H1 (cell line): ENCODE data around the gene HIBADH. TPM values are rescaled to one million over a fixed set of nuclear protein-coding genes. Genes with fewer than 3 reads are reported as not detected.

Source experiments
- CTCF ChIA-PET: fragments of 300-600 bp; sonication (Branson Sonifier 250); formaldehyde crosslinking; loops from one replicate; lab custom pipeline; 2021; ENCODE audit not compliant: partially characterized antibody; lab: Charles Lee
- POLR2A ChIA-PET: fragments of 300-600 bp; sonication (Branson Sonifier 250); formaldehyde crosslinking; loops from one replicate; lab custom pipeline; 2021; ENCODE audit warnings: inconsistent platforms; ENCODE audit not compliant: partially characterized antibody; lab: Charles Lee
- DNase-seq, 2 experiments: peaks; one replicate each; pipeline versions ENCODE4 v3.0.0 to v3.0.0-alpha.2; 2010 to 2022; ENCODE audit warnings: low spot score in 2 of 2, low read depth in 1 of 2, mixed read lengths in 1 of 2
- FAIRE-seq: peaks from 2 replicates; lab custom pipeline; 2011; peaks lifted over from hg19 to GRCh38; lab: Jason Lieb, UNC
- H2AFZ ChIP-seq: 2 replicates; pipeline ENCODE4 v1.8.1; 2012; ENCODE audit warnings: low read length, inconsistent platforms
- H2AK5ac ChIP-seq: 2 replicates; pipeline ENCODE4 v1.6.1; 2013; ENCODE audit warnings: low read depth, low read length
- H2BK120ac ChIP-seq: replicated peaks from 2 replicates; pipeline ENCODE3; 2013; ENCODE audit warnings: low read depth, low read length, inconsistent platforms
- H2BK12ac ChIP-seq: 2 replicates; pipeline ENCODE4 v1.6.1; 2013; ENCODE audit warnings: low read depth, low read length
- H2BK15ac ChIP-seq: 2 replicates; pipeline ENCODE4 v1.6.1; 2013; ENCODE audit warnings: low read length
- H2BK20ac ChIP-seq: 2 replicates; pipeline ENCODE4 v1.6.1; 2013; ENCODE audit warnings: low read length
- H2BK5ac ChIP-seq: 2 replicates; pipeline ENCODE4 v1.6.1; 2013; ENCODE audit warnings: low read depth, low read length
- H3K14ac ChIP-seq: 2 replicates; pipeline ENCODE4 v1.6.1; 2013; ENCODE audit warnings: inconsistent platforms; ENCODE audit not compliant: insufficient read length
- H3K18ac ChIP-seq: 2 replicates; pipeline ENCODE4 v1.6.1; 2013; ENCODE audit warnings: low read length; ENCODE audit errors: extremely low read depth
- H3K23ac ChIP-seq: 2 replicates; pipeline ENCODE4 v1.6.1; 2013; ENCODE audit warnings: inconsistent platforms; ENCODE audit not compliant: insufficient read length
- H3K23me2 ChIP-seq: 2 replicates; pipeline ENCODE4 v1.6.1; 2013; ENCODE audit warnings: low read depth, low read length
- H3K27ac ChIP-seq: 2 replicates; pipeline ENCODE4 v1.6.1; 2011; ENCODE audit warnings: low read depth, low read length, inconsistent platforms
- H3K27me3 ChIP-seq, 4 experiments: replicated peaks in 1 of 4; 1 replicate in 1 of 4; 2 replicates in 3 of 4; pipeline versions ENCODE4 v1.6.1 to v1.8.1; 2011 to 2013; ENCODE audit warnings: low read length in 3 of 4, mild to moderate bottlenecking in 3 of 4, inconsistent platforms in 2 of 4, mixed read lengths in 2 of 4, moderate library complexity in 1 of 4; ENCODE audit not compliant: control insufficient read depth in 3 of 4, insufficient read depth in 3 of 4; ENCODE audit errors: extremely low read depth in 1 of 4
- H3K36me3 ChIP-seq, 4 experiments: 2 replicates each; pipeline versions ENCODE4 v1.6.1 to v1.8.1; 2011 to 2013; ENCODE audit warnings: mild to moderate bottlenecking in 4 of 4, low read length in 3 of 4, moderate library complexity in 2 of 4, control low read depth in 1 of 4, inconsistent platforms in 1 of 4; ENCODE audit not compliant: insufficient read depth in 4 of 4, control insufficient read depth in 2 of 4
- H3K4ac ChIP-seq: replicated peaks from 2 replicates; pipeline ENCODE3; 2013; ENCODE audit warnings: low read length, low read depth, mixed read lengths, inconsistent platforms; ENCODE audit not compliant: insufficient read length
- H3K4me1 ChIP-seq, 4 experiments: replicated peaks in 1 of 4; 1 replicate in 1 of 4; 2 replicates in 3 of 4; pipeline versions ENCODE4 v1.6.1 to v1.8.1; 2011 to 2013; ENCODE audit warnings: low read length in 3 of 4, inconsistent platforms in 2 of 4, mixed read lengths in 1 of 4; ENCODE audit not compliant: insufficient read depth in 4 of 4, control insufficient read depth in 3 of 4
- H3K4me2 ChIP-seq, 2 experiments: 2 replicates each; pipeline versions ENCODE4 v1.6.1 to v1.8.1; 2011 to 2013; ENCODE audit warnings: low read depth in 2 of 2, low read length in 2 of 2, control low read depth in 1 of 2, inconsistent platforms in 1 of 2, mild to moderate bottlenecking in 1 of 2; ENCODE audit not compliant: insufficient read depth in 1 of 2
- H3K4me3 ChIP-seq, 4 experiments: fragments of 200-600, 300-600 bp in 1 of 4; sonication (generic), shearing (Covaris generic), sonication (Bioruptor Twin) in 1 of 4; 2 replicates each; pipeline versions ENCODE4 v1.5.1 to v1.8.1; 2011 to 2016; ENCODE audit warnings: low read length in 4 of 4, low read depth in 3 of 4, control low read depth in 2 of 4, inconsistent platforms in 2 of 4, mild to moderate bottlenecking in 2 of 4, mixed read lengths in 1 of 4, moderate library complexity in 1 of 4; ENCODE audit not compliant: insufficient read depth in 2 of 4; ENCODE audit errors: extremely low read depth in 1 of 4
- H3K56ac ChIP-seq: replicated peaks from 2 replicates; pipeline ENCODE3; 2013; ENCODE audit warnings: low read depth, mild to moderate bottlenecking, mixed read lengths, low read length, inconsistent platforms; ENCODE audit not compliant: insufficient read length
- H3K79me1 ChIP-seq: 2 replicates; pipeline ENCODE4 v1.6.1; 2013; ENCODE audit warnings: low read depth, low read length, control low read depth
- H3K79me2 ChIP-seq, 2 experiments: 2 replicates each; pipeline versions ENCODE4 v1.6.1 to v1.8.1; 2012 to 2013; ENCODE audit warnings: low read length in 2 of 2, mild to moderate bottlenecking in 2 of 2, inconsistent platforms in 1 of 2; ENCODE audit not compliant: insufficient read depth in 2 of 2, control insufficient read depth in 1 of 2
- H3K9ac ChIP-seq, 4 experiments: replicated peaks in 1 of 4; 1 replicate in 1 of 4; 2 replicates in 3 of 4; pipeline versions ENCODE4 v1.6.1 to v1.8.1; 2011 to 2013; ENCODE audit warnings: low read depth in 3 of 4, low read length in 3 of 4, control low read depth in 2 of 4, mild to moderate bottlenecking in 2 of 4, moderate library complexity in 2 of 4, inconsistent platforms in 1 of 4; ENCODE audit errors: extremely low read depth in 1 of 4
- H3K9me3 ChIP-seq, 2 experiments: 2 replicates each; pipeline versions ENCODE4 v1.6.1 to v1.8.1; 2012 to 2013; ENCODE audit warnings: mild to moderate bottlenecking in 2 of 2, moderate library complexity in 2 of 2, control low read depth in 1 of 2, inconsistent platforms in 1 of 2, low read depth in 1 of 2, low read length in 1 of 2, mixed read lengths in 1 of 2; ENCODE audit not compliant: insufficient read depth in 2 of 2
- H4K20me1 ChIP-seq, 2 experiments: replicated peaks in 1 of 2; 2 replicates each; pipeline versions ENCODE3 to v1.8.1; 2011 to 2013; ENCODE audit warnings: inconsistent platforms in 2 of 2, low read length in 2 of 2, mild to moderate bottlenecking in 1 of 2; ENCODE audit not compliant: insufficient read depth in 2 of 2, control insufficient read depth in 1 of 2
- H4K5ac ChIP-seq: 2 replicates; pipeline ENCODE4 v1.6.1; 2013; ENCODE audit warnings: low read length, low read depth, mixed read lengths, inconsistent platforms; ENCODE audit not compliant: insufficient read length
- H4K8ac ChIP-seq: 2 replicates; pipeline ENCODE4 v1.8.0; 2013; ENCODE audit warnings: mild to moderate bottlenecking, moderate library complexity, low read length, inconsistent platforms; ENCODE audit not compliant: insufficient read depth; ENCODE audit errors: extremely low read depth
- H4K91ac ChIP-seq: replicated peaks from 2 replicates; pipeline ENCODE3; 2013; ENCODE audit warnings: low read length, mixed read lengths, inconsistent platforms; ENCODE audit not compliant: insufficient read length
- ASH2L ChIP-seq: fragments of 200-600, 300-600 bp; sonication (generic); IDR thresholded peaks from one replicate; pipeline ENCODE4 v1.7.1; 2017; ENCODE audit warnings: low read length
- CEBPB ChIP-seq: IDR thresholded peaks from 2 replicates; pipeline ENCODE4 v1.6.1; 2012; ENCODE audit warnings: low read depth, low read length
- CTBP2 ChIP-seq: IDR thresholded peaks from 2 replicates; pipeline ENCODE4 v1.7.0; 2011; ENCODE audit warnings: borderline replicate concordance, mild to moderate bottlenecking, moderate library complexity, mixed read lengths, low read length; ENCODE audit not compliant: insufficient read depth, insufficient read length
- CTCF ChIP-seq, 3 experiments: IDR thresholded peaks; 1 replicate in 2 of 3; 2 replicates in 1 of 3; pipeline versions ENCODE4 v1.5.1 to v1.6.1; 2011; ENCODE audit warnings: low read length in 3 of 3, mild to moderate bottlenecking in 3 of 3, inconsistent platforms in 2 of 3, low read depth in 1 of 3, moderate library complexity in 1 of 3; ENCODE audit not compliant: insufficient read depth in 1 of 3; ENCODE audit errors: control extremely low read depth in 1 of 3
- GABPA ChIP-seq: IDR thresholded peaks from 2 replicates; pipeline ENCODE4 v1.6.1; 2011; ENCODE audit warnings: mild to moderate bottlenecking, low read length, moderate library complexity, borderline replicate concordance; ENCODE audit not compliant: insufficient read depth
- HDAC2 ChIP-seq, 2 experiments: fragments of 300-600 bp in 1 of 2; sonication (generic) in 1 of 2; IDR thresholded peaks; 2 replicates each; pipeline ENCODE4 v1.6.1; 2011 to 2012; ENCODE audit warnings: low read depth in 2 of 2, low read length in 2 of 2, mild to moderate bottlenecking in 2 of 2, moderate library complexity in 2 of 2, borderline replicate concordance in 1 of 2, inconsistent platforms in 1 of 2
- SP2 ChIP-seq: IDR thresholded peaks from 2 replicates; pipeline ENCODE4 v1.6.1; 2012; ENCODE audit warnings: mild to moderate bottlenecking, low read length, inconsistent platforms
- TBP ChIP-seq: IDR thresholded peaks from 2 replicates; pipeline ENCODE4 v1.6.1; 2011; ENCODE audit warnings: low read depth, low read length, improper control_type of control experiment
- WGBS, 2 experiments: shearing (Covaris generic) in 1 of 2; methylation state at CpG; one replicate each; pipeline versions ENCODE4 v1.1.6 to v1.1.7; 2013 to 2015; ENCODE audit warnings: low lambda C conversion rate in 2 of 2, mixed read lengths in 2 of 2, inconsistent platforms in 1 of 2, low coverage in 1 of 2, missing lambda C conversion rate in 1 of 2; ENCODE audit not compliant: insufficient replicate concordance in 2 of 2, insufficient coverage in 1 of 2, insufficient read length in 1 of 2; ENCODE audit errors: extremely low coverage in 1 of 2, missing lambda C conversion rate in 1 of 2; 5-methylcytosine and 5-hydroxymethylcytosine counted together
- polyA plus RNA-seq, 7 experiments: library from polyadenylated mRNA; depleted of rRNA in 3 of 7; stranded (reverse) in 5 of 7; unstranded in 2 of 7; fragments of >200 nt in 5 of 7; fragments of 200-250 nt in 2 of 7; gene quantifications; 1 replicate in 5 of 7; 2 replicates in 1 of 7; 4 replicates in 1 of 7; pipeline versions ENCODE4 v1.2.1 to v1.2.3, GENCODE V29; 2011 to 2013; ENCODE audit warnings: missing spikeins in 2 of 7, mixed read lengths in 2 of 7
- total RNA-seq: library from RNA; stranded (reverse); fragmentation: NEBNext Ultra II Directional; extraction: Animal tissue kit (Norgen Biotek cat#: 25700); gene quantifications from 2 replicates; pipeline ENCODE4 v1.2.1, GENCODE V29; 2021

HIBADH gene
- total and polyA plus RNA-seq, 2 of the 8 experiments (the other 6 are each of a cell fraction or from before 2014, with no cell fraction given): 30.1 to 39.5 TPM

- H2AK5ac ChIP-seq: no peak overlapping the region
- H3K4ac ChIP-seq: no peak overlapping the region
- H2BK20ac ChIP-seq: no peak overlapping the region
- peaks cover 0 to 4% (median 2%) of the 10 kb centered on the region in 4 experiments; a peak in 3 of 8 replicates for H3K36me3 ChIP-seq
- H2BK5ac ChIP-seq: no peak overlapping the region
- H4K20me1 ChIP-seq: no peaks in the 10 kb centered on the region
- no peak overlapping the region for H4K8ac ChIP-seq
- no peak overlapping the region for H2BK15ac ChIP-seq
- no peaks in the 10 kb centered on the region for H3K9me3 ChIP-seq
- no peak overlapping the region for H3K9ac ChIP-seq
- POLR2A ChIA-PET: no interaction called here
- no peak overlapping the region for H3K56ac ChIP-seq
- H3K4me2 ChIP-seq: no peak overlapping the region
- H3K27ac ChIP-seq: no peak overlapping the region
- no peak overlapping the region for H2AFZ ChIP-seq
- H4K5ac ChIP-seq: no peak overlapping the region
- H2BK12ac ChIP-seq: no peak overlapping the region
- CTCF ChIA-PET: interaction anchor here (0.9 kb wide), 1 partner anchor 148 kb away, joined by 3 read pairs; no protein-coding TSS in a partner anchor
- no peak overlapping the region for H3K4me3 ChIP-seq
- DNase-seq (no peak), FAIRE-seq (no peak)
- WGBS, 2 experiments: 91% methylated on average over 2 of the region's 2 CpGs; no CpG with 5 or more reads in 1 of the 2 experiments
- no peaks in the 10 kb centered on the region for H3K23me2 ChIP-seq
- H3K79me2 ChIP-seq: no peaks in the 10 kb centered on the region; a peak in 1 of 4 replicates
- no peak overlapping the region for H3K18ac ChIP-seq
- no peak overlapping the region for H4K91ac ChIP-seq
- H3K27me3 ChIP-seq: no peaks in the 10 kb centered on the region
- no peak overlapping the region for H3K14ac ChIP-seq
- H3K79me1 ChIP-seq: peaks cover 2% of the 10 kb centered on the region
- no peak overlapping the region for H2BK120ac ChIP-seq
- H3K4me1 ChIP-seq: peaks cover 0 to 3% (median 0%) of the 10 kb centered on the region in 4 experiments; a peak in 1 of 7 replicates
- no peak overlapping the region for H3K23ac ChIP-seq
- TF ChIP-seq GABPA (no peak), HDAC2 (IDR thresholded peaks at IDR 0.05; ENCODE audit: borderline replicate concordance in 1 of 2, low read depth in 2 of 2, low read length in 2 of 2) (no peak), CTCF (IDR thresholded peaks at IDR 0.05; ENCODE audit: control extremely low read depth in 1 of 3, insufficient read depth in 1 of 3, low read depth in 1 of 3, low read length in 3 of 3) (no peak), ASH2L (no peak), CEBPB (no peak), CTBP2 (no peak), SP2 (no peak), TBP (no peak)
Observed at GRCh38 chr7:27614095-27614494, 48.6 kb downstream of the HIBADH start.
